Measurements from ENCODE around the gene QARS1. TPM values are rescaled to one million over a fixed set of nuclear protein-coding genes. Genes with fewer than 3 reads are reported as not detected.

QARS1 gene
- 100 to 1,000 TPM; 339 to 417 TPM for total RNA-seq
- long read RNA-seq, transcript QARS-201 (24 exons, 2,827 nt) = major isoform, 235 of 425 reads
- long read RNA-seq, transcript QARS-209 (23 exons, 2,362 nt) = minor isoform, 42 of 425 reads
- long read RNA-seq, partial matches to known transcripts = 106 of 425 reads
- long read RNA-seq, other reads (novel, unspliced or antisense) = 40 of 425 reads

- DNase-seq = peak; percentile 96 to 97
- peak; percentile 96 for ATAC-seq
- intact Hi-C loops (cut with DNase I, micrococcal nuclease) = no loop called here
Observed at GRCh38 chr3:49104427-49105291, at the start of gene QARS1. Gene QARS1 (minus strand): TSS chr3:49104757. CDS start chr3:49104733, 24 bp downstream.

- DNase-seq (no peak), ATAC-seq (no peak)
- intact Hi-C loops (cut with DNase I, micrococcal nuclease) = no loop called here
Observed at GRCh38 chr3:49153349-49153912, 48.9 kb upstream of the QARS1 start.

DNA sequence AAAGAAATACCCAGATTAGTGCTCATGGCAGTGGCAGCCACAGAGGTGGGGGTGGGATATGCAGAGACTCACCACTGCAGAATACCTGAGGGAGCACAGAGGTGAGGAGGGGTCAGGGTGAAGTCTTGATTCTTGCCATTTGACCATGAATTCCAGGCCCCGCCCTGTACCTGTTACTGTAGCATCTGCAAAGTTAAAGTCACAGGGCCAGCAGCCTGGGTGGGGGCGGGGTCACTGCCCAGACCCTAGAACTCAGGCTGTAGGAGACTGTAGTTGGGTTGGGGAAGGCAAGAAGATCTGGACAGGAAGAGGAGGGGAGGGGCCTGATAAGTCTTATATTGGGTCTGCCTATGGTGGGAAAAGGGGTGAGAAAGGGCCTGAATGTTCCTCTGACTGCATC lies 47.1 kb upstream of the QARS1 start:
- intact Hi-C loops (cut with DNase I, micrococcal nuclease) = no loop called here
- DNase-seq (no peak), ATAC-seq (no peak)

DNA sequence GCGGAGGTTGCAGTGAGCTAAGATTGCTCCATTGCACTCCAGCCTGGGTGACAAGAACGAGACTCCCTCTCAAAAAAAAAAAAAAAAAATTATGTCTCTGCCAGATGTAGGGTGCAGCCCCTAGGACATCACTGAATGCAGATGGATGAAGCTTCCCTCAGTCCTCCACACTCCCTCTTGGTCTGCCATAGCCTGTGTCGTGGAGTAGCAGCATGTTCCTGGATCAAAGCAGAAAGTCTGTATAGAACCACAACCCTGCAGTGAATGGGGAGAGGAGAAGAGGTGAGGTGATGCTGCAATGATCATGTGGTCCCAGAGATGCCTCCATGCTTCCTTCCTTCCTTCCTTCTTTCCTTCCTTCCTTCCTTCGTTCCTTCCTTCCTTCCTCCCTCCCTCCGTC lies 43.6 kb upstream of the QARS1 start:
- DNase-seq = no peak
- intact Hi-C loops (cut with DNase I, micrococcal nuclease) = no loop called here
- no peak for ATAC-seq

GRCh38 chr3:49140080-49140479 lies 35.5 kb upstream of the QARS1 start:
- intact Hi-C loops (cut with DNase I, micrococcal nuclease) = no loop called here
- DNase-seq (no peak), ATAC-seq (no peak)

DNA sequence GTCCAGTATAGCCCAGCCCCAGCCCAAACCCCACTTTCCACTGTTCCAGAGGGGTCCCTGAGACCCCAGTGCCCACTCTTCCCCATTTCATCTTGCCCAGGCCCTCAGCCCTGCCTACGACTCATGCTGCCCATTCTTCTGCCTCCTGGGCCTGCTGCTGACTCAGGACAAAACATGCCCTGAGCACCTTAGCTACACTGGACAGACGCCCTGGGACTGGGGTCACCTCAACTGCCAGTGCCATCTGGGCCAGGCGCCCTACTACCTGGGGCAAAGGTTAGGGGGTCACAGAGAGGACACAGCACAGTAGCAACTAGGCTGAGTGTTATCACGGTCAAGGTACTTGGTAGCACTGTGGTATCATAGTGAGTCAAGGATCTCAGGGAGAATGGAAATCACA lies 30.9 kb upstream of the QARS1 start:
- DNase-seq = no peak
- intact Hi-C loops (cut with DNase I, micrococcal nuclease) = no loop called here
- ATAC-seq = no peak

DNA sequence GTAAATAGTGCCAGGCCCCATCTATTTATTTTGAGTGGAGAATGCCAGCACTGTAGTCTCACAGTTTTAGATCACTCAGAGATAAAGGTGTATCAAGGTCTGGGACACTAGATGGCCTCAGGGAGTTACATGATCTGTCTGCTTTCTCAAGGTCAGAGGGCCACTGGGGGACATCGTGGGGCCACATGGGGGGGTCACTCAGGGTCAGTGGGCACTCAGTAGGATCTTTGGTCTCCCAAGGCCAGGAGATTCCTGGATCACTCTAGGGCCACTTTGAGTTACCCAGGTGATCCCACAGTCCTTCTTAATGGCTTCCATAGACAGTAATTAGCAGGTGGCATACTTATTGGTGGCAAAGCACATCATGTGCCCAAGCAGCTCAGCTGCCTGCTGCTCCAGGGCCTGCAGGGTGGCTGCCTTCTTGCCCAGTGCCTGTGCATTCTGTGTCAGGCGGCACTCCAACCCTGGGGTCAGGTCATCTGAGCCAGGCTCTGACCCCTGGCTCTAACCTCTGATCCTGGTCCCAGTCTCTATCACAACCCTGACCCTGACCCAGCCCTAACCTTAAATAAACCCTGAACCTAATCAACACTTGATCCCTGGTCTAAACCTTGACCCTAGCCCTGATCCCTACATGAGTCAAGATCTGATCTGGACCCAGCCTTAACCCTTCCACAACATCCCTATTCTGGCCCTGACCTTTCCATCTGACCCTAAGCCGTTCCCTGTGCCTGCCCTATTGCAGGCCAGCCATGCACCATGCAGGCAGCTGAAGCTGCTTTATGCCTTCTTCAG lies 30.1 kb upstream of the QARS1 start:
- DNase-seq = no peak
- intact Hi-C loops (cut with DNase I, micrococcal nuclease) = no loop called here
- ATAC-seq = no peak

DNA sequence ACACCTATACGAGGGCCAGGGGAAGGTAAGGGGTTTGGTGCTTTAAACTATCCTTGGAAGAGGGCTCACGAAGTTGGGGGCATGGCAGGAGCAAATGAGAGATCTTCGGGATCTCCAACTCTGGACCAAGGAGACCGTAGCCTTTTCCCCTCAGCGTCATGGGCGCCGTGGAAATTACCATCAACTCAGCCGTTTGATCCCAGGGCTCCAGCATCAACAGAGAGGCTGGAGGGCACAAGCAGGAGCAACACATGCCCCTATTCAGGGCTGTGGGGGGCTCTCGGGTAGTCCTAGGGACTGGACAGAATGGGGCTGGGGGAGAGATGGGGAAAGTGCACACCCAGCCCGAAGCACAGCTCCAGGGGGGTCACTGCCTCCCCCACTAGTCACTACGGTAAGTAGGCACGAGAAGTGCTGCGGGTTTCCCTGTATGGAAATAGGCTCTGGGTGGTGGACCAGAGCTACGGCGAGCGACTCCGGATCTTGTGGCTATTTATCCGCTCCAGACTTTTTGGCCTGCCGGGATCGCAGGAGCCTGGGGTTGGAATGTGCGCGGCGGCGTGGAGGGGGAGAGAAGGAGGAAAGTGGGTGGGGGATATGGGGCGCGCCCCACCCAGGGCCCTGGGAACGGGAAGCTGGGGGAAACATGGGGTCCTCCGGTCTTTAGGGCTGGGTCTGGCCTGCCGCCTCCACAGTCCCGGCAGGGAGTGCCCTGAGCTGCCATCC lies 28.8 kb upstream of the QARS1 start:
- DNase-seq (peak; percentile 84 to 85), ATAC-seq (peak; percentile 86)
- intact Hi-C loops (cut with DNase I, micrococcal nuclease) = no loop called here

- ATAC-seq = peak; percentile 74
- DNase-seq = peak; percentile 74 to 75
- intact Hi-C loops (cut with DNase I, micrococcal nuclease) = no loop called here
Observed at GRCh38 chr3:49132437-49133225, 28.1 kb upstream of the QARS1 start, which contains the start of gene LAMB2. Gene LAMB2 (minus strand): TSS chr3:49133050. CDS start chr3:49132867, 183 bp downstream.

- intact Hi-C loops (cut with DNase I, micrococcal nuclease) = no loop called here
- DNase-seq (no peak), ATAC-seq (no peak)
Observed at GRCh38 chr3:49132073-49132436, 27.5 kb upstream of the QARS1 start.

DNA sequence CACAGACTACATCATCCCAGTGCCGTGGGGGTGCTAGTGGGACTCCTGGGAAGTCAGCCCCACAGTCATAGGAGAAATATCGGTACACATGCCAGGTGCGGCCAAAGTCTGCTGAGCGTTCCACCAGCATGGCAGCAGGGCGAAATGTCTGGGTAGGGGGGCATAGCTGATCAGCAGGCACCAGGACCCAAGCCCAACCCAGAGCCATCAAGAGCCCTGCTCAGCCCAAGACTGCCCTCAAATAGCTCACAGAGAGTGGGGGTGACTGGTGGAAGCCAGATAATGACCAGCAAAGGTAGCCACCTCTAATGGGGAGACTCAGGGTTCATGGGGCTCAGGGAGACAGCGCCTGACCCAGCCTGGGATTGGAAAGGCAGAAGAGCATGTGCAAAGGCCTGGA lies 27.0 kb upstream of the QARS1 start:
- ATAC-seq (no peak), DNase-seq (no peak)
- intact Hi-C loops (cut with DNase I, micrococcal nuclease) = no loop called here

- intact Hi-C loops (cut with DNase I, micrococcal nuclease) = no loop called here
- ATAC-seq = no peak
- no peak for DNase-seq
Observed at GRCh38 chr3:49131040-49131439, 26.5 kb upstream of the QARS1 start.

DNA sequence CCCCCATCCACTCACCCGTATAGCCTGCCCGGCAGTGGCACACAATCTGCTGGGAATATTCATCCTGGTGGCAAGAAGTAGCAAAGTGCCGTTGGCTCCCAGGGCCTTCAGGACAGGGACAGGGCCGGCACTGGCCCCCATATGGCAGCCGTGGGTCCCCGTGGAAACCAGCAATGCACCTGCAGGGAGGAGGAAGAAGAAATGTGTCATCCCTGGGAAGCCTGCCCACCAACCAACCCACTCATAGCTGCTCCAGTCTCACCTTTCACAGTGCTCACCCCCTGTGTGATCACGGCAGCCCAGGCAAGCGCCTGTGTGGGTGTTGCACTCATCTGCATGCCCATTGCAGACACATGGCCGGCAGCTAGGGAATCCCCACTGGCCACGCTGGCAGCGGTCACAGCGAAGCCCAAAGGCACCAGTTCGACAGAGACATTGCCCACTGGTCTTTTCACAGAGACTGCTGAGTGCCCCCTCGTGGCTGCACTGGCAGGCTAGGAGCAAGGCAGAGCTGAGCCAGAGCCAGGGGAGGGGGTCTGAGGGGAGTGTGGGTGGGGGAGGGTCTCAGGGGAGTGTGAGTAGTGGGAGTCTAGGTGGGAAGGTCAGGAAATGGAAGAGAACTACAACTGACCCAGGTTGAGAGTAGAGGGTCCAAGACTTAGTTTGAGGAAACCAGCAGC lies 20.6 kb upstream of the QARS1 start:
- ATAC-seq (no peak), DNase-seq (no peak)
- intact Hi-C loops (cut with DNase I, micrococcal nuclease) = no loop called here

GRCh38 chr3:49124203-49124602 lies 19.6 kb upstream of the QARS1 start:
- ATAC-seq = no peak
- intact Hi-C loops (cut with DNase I, micrococcal nuclease) = no loop called here
- no peak for DNase-seq

- no peak for DNase-seq
- intact Hi-C loops (cut with DNase I, micrococcal nuclease) = no loop called here
- no peak for ATAC-seq
Observed at GRCh38 chr3:49123687-49124086, 19.1 kb upstream of the QARS1 start.

GRCh38 chr3:49122886-49123545 lies 18.5 kb upstream of the QARS1 start:
- ATAC-seq = no peak
- DNase-seq = no peak
- intact Hi-C loops (cut with DNase I, micrococcal nuclease) = no loop called here

DNA sequence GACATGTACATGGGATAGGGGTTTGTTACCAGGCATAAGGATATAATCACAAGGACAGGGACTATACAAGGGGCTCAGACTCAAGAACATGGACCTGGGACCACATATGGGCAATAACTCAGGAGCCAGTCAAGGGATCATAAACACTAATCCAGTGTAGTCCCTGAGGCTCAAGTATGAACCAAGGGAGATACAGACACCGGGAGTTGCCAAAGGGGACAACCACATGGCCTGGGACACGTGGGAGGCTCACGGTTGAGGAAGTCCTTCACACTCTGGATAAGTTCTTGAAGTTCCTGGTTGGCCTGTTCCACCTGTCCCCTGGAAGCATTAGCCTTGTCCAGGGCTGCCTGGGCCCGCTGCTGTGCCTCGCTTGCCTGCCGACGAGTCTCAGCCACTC lies 17.9 kb upstream of the QARS1 start:
- ATAC-seq (no peak), DNase-seq (no peak)
- intact Hi-C loops (cut with DNase I, micrococcal nuclease) = no loop called here
